Loucy (cell line): Measurements from ENCODE around the gene DHDH.

Experiments used
- CTCF ChIP-seq: fragments of 200-600 bp; sonication (generic); conservative IDR thresholded peaks from 2 replicates; pipeline ENCODE4 v1.5.1; 2014; ENCODE audit warnings: mild to moderate bottlenecking, antibody characterized with exemption, low read length
- EZH2phosphoT487 ChIP-seq: fragments of 200-600 bp; IDR thresholded peaks from 2 replicates; pipeline ENCODE4 v1.6.1; 2018; ENCODE audit warnings: antibody characterized with exemption, mild to moderate bottlenecking, moderate library complexity, borderline replicate concordance

GRCh38 chr19:48943081-48943480 is 9.6 kb downstream of the DHDH start:
- TF ChIP-seq CTCF (no peak), EZH2phosphoT487 (no peak)
